ENCODE data around the gene SAMHD1. TPM values are rescaled to one million over a fixed set of nuclear protein-coding genes. Genes with fewer than 3 reads are reported as not detected.

The SAMHD1 gene
- total and polyA plus RNA-seq, 2 of the 13 experiments (the other 11 are each of a cell fraction or from before 2014, with no cell fraction given), result 16.9 to 43.5 TPM

DNA sequence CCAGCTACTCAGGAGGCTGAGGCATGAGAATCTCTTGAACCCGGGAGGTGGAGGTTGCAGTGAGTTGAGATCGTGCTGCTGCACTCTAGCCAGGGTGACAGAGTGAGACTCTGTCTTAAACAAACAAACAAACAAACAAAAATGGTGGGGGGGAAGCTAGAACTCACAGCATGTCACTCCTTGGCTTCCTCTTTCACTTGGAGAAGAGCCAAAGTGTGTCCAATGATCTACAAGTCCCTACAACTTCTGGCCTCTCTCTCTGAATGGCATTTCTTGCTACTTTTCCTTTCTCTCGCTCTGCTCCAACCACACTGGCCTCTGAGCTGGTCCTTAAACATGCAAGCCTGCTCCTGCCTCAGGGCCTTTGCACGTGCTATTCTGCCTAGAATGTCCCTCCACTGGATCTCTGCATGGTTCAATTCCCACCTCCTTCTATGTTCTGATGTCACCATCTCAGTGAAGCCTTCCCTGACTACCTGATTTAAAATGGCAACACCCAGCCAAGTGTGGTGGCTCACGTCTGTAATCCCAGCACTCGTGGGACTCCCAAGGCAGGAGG lies 67.5 kb downstream of the SAMHD1 start (continued):
- TF ChIP-seq ISL2 (CRISPR knock-in tag; IDR thresholded peaks at IDR 0.05) (no peak), ZNF776 (CRISPR knock-in tag; IDR thresholded peaks at IDR 0.05) (0 out of 2 replicates have a peak, but pooled peaks have one; percentile 42), NFIC (IDR thresholded peaks at IDR 0.05; ENCODE audit: low read length) (no peak), ATF7 (IDR thresholded peaks at IDR 0.05) (no peak), ATF7 (CRISPR knock-in tag; IDR thresholded peaks at IDR 0.05) (0 out of 2 replicates have a peak, but pooled peaks have one; percentile 30), ZNF605 (CRISPR knock-in tag; IDR thresholded peaks at IDR 0.05) (0 out of 2 replicates have a peak, but pooled peaks have one; percentile 32), ZNF839 (CRISPR knock-in tag; IDR thresholded peaks at IDR 0.05; ENCODE audit: borderline replicate concordance) (no peak), SAFB2 (CRISPR knock-in tag; IDR thresholded peaks at IDR 0.05; ENCODE audit: borderline replicate concordance, low read depth) (no peak), ZNF75D (CRISPR knock-in tag; IDR thresholded peaks at IDR 0.05; ENCODE audit: borderline replicate concordance) (0 out of 2 replicates have a peak, but pooled peaks have one; percentile 72), AGO2 (optimal IDR thresholded peaks at IDR 0.05; ENCODE audit: low read depth, low read length) (no peak), GLMP (CRISPR knock-in tag; IDR thresholded peaks at IDR 0.05; ENCODE audit: borderline replicate concordance) (no peak), ZNF616 (CRISPR knock-in tag; IDR thresholded peaks at IDR 0.05; ENCODE audit: low read depth) (no peak), ZSCAN31 (CRISPR knock-in tag; IDR thresholded peaks at IDR 0.05; ENCODE audit: low read depth) (no peak), ZNF225 (CRISPR knock-in tag; IDR thresholded peaks at IDR 0.05) (no peak), ZNF224 (CRISPR knock-in tag; IDR thresholded peaks at IDR 0.05) (no peak), KDM5B (CRISPR knock-in tag; IDR thresholded peaks at IDR 0.05; ENCODE audit: borderline replicate concordance) (0 out of 2 replicates have a peak, but pooled peaks have one; percentile 8), KDM1A (CRISPR knock-in tag; IDR thresholded peaks at IDR 0.05) (peak; percentile 50; the same call in 1 of the 2 replicates), ZNF615 (CRISPR knock-in tag; IDR thresholded peaks at IDR 0.05; ENCODE audit: borderline replicate concordance) (0 out of 2 replicates have a peak, but pooled peaks have one; percentile 33), ZSCAN30 (CRISPR knock-in tag; IDR thresholded peaks at IDR 0.05) (no peak)
- TF ChIP-seq, protein P1, sequence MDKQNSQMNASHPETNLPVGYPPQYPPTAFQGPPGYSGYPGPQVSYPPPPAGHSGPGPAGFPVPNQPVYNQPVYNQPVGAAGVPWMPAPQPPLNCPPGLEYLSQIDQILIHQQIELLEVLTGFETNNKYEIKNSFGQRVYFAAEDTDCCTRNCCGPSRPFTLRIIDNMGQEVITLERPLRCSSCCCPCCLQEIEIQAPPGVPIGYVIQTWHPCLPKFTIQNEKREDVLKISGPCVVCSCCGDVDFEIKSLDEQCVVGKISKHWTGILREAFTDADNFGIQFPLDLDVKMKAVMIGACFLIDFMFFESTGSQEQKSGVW (CRISPR knock-in tag; IDR thresholded peaks at IDR 0.05; ENCODE audit: borderline replicate concordance), result no peak
- TF ChIP-seq, protein P2, sequence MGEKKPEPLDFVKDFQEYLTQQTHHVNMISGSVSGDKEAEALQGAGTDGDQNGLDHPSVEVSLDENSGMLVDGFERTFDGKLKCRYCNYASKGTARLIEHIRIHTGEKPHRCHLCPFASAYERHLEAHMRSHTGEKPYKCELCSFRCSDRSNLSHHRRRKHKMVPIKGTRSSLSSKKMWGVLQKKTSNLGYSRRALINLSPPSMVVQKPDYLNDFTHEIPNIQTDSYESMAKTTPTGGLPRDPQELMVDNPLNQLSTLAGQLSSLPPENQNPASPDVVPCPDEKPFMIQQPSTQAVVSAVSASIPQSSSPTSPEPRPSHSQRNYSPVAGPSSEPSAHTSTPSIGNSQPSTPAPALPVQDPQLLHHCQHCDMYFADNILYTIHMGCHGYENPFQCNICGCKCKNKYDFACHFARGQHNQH (CRISPR knock-in tag; IDR thresholded peaks at IDR 0.05), result no peak
- TF ChIP-seq, protein P3, sequence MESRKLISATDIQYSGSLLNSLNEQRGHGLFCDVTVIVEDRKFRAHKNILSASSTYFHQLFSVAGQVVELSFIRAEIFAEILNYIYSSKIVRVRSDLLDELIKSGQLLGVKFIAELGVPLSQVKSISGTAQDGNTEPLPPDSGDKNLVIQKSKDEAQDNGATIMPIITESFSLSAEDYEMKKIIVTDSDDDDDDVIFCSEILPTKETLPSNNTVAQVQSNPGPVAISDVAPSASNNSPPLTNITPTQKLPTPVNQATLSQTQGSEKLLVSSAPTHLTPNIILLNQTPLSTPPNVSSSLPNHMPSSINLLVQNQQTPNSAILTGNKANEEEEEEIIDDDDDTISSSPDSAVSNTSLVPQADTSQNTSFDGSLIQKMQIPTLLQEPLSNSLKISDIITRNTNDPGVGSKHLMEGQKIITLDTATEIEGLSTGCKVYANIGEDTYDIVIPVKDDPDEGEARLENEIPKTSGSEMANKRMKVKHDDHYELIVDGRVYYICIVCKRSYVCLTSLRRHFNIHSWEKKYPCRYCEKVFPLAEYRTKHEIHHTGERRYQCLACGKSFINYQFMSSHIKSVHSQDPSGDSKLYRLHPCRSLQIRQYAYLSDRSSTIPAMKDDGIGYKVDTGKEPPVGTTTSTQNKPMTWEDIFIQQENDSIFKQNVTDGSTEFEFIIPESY (CRISPR knock-in tag; IDR thresholded peaks at IDR 0.05), result 0 out of 2 replicates have a peak, but pooled peaks have one; percentile 0
